GM18858 (cell line): ENCODE data around the gene SLC4A9.
"Not testable (repeated sequence)": the region's sequence is repeated elsewhere in the genome, so short reads cannot be mapped to it uniquely, and the experiment has no call there.

Experiments
- ATAC-seq: cut with Tn5 transposase; IDR thresholded peaks from one replicate; pipeline ENCODE4 v1.9.1; 2021; ENCODE audit not compliant: unreplicated experiment

The SLC4A9 gene

DNA sequence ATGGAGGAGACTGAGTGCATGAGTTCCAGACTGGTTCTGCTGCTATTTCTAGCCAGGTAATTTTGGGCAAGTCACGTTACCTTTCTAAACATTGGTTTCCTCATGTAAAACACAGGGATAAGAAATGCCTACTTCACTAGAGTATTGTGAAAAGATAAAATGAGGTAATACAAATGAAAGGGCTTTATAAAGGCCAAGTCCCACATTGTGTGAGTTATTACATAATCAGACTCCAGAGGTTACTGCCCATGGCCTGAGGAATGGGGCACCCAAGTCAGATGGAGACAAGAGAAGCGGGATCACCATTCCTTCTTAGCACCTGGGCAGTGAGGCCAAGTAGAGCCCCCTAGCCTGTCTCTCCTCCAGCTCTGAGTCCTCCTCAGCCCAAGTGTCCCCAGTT is 21.1 kb upstream of the SLC4A9 start:
- no peak for ATAC-seq

DNA sequence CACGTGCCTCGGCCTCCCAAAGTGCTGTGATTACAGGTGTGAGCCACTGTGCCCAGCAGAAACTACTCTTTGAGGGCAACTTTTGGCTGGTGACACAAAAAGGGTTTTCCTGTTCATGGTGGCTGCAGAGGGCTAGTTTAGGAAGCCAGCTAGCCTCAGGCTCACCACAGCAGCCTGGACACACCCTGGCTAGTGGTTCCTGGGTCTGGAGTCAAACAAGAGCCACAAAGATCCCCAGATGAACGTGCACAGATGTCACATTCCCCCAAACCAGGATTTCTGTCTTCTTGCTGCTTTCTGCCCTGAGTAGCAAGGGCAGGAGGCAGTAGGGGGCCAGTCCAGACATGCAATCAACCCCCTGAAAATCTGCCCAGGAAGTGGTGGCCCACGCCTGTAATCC is 20.4 kb upstream of the SLC4A9 start:
- no peak for ATAC-seq

DNA sequence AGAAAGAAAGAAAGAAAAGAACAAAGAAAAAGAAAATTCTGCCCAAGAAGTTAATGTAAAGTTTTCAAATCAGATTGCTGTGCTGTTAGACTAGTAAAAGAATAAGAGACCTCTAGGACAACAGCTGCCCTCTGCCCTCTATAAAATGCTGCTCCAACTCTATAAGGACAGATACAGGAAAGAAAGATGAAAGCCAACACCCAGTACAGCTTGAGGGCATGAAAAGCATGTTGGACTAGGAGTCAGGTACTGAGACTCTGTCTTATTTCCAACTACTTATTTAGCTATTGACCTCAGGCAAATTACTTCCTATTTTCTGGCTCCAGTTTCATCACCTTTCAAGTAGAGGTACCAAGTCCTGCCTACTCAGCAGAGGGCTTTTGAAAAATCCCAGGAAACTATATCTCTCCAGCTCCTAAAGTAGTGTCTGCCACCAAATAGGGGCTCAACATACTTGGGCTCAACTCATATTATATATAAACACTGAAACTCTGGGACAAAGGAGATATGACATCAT is 19.3 kb upstream of the SLC4A9 start:
- no peak for ATAC-seq

DNA sequence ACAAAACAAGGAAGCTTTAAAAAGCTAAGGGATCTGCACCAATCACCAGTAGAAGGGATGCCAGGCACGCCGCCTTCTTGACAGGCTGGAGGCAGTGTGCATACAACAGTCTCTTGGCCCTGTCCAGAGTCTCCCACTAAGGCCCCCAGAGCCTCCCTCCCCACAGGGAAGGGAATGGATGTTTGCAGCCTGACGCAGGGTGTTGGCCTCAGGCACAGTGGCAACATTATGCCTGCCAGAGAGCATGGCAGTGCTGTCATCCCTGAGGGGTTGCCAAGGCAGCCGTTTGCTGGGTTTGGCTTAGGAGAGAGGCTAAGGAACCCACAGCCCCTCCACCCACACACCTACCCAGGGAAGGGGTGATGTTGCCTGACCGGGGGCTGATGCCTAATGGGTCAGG is 18.4 kb upstream of the SLC4A9 start:
- no peak for ATAC-seq

DNA sequence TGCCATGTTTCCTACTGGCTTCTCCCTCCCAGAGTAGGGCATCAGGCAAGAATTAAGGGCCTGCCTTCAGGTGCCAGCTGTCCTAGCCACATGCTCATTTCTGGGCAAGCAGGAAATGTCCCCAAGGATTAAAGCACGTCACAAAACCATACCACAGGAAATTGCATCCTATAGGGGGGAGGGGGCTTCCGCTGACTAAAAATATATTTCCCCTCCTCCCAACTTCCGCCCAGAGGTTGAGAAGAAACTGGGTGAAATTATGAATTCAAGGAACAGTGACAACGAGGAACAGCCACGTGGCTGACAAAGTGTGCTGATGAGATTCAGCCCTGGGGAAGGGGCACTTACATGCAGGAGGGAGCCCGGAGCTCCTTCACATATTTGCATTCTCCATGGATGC is 17.7 kb upstream of the SLC4A9 start:
- ATAC-seq: no peak

DNA sequence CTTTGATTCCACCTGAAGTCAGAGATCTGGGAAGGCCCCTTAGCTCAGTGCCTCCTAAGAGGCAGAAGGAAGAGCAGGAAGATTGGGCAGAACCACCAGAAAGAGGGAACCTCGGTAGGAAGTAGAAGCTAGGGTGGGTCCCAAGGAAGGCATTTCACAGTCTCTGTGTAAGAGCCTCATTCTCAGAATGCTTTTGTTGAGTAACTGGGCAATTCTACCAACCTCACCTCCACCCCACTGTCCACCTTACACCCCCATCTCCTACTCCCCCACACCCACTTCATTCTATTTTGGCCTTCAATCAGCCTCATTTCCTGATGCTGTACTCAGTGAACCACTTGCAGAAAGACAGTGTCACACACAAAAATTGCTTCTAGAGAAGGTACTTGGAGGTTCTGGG is 17.1 kb upstream of the SLC4A9 start:
- ATAC-seq: no peak

DNA sequence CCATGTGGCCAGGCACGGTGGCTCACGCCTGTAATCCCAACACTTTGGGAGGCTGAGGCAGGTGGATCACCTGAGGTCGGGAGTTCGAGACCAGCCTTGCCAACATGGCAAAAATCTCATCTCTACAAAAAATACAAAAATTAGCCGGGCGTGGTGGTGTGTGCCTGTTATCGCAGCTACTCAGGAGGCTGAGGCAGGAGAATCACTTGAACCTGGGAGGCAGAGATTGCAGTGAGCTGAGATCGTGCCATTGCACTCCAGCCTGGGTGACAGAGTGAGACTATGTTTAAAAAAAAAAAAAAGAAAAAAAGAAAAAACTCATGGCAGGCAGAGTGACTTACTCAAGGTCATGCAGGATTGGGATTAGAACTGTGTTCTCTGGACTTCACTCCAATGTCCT is 16.1 kb upstream of the SLC4A9 start:
- ATAC-seq: not testable (repeated sequence)

DNA sequence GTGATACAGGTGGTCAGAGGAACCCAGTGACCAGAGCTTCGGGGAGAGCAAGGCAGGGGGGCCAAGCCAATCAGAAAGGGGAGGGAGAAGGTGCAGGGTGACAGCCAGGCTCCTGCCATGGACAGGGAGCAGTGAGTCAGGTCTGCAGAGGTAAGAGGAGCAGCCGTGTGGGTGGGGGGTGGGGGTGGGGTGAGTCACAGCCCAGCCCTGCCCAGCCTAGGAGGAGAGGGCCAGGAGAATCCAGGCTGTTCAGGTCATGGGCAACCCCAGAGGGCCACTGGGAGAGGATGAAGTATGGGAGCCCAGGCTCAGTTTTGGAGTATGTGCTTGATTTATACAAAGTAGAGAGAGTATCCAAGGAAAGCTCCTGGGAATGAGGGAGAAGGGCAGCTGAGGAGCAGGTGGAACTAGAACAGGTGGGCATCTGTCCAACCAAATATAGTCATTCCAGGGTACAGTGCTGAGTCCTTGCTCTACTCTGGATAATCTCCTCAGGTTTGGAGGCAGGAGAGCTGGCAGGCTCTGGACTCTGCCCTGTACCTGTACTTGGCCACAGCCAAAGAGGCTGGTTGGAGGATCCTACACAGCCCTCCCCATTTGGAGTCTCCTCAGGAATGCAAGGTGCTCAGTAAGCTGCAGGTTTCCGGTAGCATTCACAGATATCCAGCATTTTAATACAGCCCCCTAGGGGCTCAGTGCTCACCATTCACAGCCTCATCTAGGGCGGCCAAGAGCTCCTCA is 15.1 kb upstream of the SLC4A9 start:
- no peak for ATAC-seq

DNA sequence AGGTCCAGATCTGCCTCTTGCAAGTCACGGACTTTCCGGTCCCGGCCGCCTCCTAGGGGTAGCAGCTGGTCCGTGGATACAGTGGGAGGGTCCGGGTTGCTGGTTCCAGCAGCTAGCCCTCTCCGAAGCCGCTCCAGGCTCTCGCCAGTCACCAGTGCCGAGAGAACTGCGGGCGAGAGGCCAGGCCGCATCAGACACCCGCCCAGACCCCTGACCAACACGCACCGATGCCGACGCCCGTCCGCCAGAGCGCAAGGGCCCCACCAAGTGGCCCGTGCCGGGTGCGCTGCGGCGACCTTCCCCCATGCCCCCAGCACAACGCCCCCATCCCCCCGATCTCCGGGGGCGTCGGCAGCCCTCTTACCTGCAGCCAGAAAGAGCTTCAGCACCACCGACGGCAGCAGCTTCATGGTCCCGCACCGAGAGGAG is 14.1 kb upstream of the SLC4A9 start:
- ATAC-seq: no peak

DNA sequence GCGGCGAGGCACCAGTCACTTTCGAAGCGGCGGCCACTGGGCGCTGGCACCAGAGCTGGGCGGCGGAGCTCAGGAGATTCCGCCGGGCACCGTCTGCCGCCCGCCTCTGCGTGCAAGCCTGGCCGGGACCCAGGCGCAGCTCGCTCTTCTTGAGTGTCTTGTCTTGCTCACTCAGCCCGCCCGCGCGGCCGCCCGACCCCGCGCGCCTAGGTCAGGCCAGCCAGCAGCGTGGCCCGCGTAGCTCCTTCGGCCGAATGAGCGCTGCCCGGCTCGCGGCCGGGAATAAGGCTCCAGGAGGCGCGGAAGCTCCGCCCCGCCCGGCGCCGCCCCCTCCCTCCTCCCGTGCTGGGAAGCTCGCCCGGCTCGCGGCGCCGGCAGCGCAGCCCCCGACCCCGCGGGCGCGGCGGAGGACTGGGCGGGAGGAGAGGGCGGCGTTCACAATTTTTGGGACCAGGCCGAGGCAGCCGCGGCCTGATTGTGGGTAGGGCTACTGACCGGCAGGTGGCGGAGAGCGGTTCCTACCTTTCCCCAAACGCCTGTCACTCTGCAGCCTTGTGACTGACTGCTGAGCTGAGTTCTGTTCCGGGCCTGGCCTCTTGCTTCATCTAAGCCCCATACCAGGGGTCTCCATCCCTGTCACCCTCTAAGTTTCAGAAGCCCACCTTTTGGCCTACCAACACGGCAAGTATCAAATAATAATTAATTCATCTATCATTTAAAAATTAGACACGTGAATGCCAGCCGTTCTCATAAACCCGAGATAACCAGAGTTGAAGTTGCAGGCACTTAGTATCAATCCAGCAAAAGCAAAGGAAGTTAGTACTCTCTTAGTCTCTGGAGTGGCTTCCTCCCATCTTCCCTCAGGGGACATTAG is 13.4 kb upstream of the SLC4A9 start, which contains the start of gene HBEGF:
Gene HBEGF, minus strand, starts transcription at position 256 of the 874 bp plus-strand sequence. CDS start 275 bp downstream, outside the sequence.
- ATAC-seq: peak; percentile 68

DNA sequence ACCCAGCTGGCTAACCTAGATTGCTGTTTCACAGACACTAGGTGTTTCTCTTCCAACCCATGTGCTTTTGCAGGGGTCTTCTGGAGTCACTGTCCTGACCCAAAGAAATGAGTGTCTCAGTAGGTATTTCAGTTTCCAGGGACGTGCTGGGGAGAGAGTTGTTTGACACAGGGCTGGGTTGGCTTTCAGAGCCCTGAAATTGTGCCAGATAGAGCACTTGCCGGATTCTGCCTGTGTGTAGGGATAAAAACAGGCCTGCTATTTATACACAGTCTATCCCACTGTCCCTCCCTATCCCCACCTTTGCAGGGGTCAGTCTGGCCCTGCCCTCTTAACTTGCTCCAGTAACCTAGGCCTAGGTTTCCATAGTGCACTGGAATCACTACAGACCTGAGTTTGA is 12.6 kb upstream of the SLC4A9 start:
- ATAC-seq: no peak

DNA sequence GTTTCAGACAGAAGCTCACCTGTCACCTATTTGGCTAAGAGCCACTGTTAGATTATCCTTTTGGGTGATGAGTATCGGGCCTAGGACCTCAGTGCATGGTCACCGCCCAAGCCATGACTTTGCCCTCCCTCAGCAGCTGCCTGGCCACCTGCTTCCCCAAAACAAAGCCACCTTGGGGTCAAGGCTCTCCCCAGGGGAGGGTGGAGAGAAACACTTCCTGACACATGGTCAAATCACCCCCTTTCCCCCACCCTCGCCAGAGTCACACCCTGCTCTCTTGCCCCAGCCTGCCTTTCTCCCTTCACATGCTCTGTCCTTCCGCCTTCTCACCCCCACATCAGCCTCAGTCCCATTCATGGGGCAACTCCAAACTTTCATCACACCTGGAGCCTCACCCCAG is 11.9 kb upstream of the SLC4A9 start:
- no peak for ATAC-seq

DNA sequence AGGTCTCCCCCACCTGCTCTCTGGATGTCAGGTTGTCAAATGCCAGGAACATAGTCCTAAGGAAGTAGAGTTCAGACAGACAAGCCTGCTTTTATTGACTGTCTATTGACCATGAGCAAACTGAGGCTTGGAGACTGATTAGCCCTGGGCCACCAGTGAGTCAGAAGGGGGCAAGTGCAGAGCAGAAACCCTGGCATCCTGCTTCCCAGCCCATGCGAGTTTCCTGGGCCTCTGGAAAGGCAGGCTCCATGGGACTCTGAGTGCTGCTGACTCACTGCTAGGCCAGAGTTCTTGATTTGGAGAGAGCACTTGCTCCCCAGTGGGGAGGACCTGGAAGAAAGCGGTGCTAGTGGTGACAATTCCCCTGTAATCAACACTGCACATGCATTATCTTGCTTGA is 10.8 kb upstream of the SLC4A9 start:
- no peak for ATAC-seq

DNA sequence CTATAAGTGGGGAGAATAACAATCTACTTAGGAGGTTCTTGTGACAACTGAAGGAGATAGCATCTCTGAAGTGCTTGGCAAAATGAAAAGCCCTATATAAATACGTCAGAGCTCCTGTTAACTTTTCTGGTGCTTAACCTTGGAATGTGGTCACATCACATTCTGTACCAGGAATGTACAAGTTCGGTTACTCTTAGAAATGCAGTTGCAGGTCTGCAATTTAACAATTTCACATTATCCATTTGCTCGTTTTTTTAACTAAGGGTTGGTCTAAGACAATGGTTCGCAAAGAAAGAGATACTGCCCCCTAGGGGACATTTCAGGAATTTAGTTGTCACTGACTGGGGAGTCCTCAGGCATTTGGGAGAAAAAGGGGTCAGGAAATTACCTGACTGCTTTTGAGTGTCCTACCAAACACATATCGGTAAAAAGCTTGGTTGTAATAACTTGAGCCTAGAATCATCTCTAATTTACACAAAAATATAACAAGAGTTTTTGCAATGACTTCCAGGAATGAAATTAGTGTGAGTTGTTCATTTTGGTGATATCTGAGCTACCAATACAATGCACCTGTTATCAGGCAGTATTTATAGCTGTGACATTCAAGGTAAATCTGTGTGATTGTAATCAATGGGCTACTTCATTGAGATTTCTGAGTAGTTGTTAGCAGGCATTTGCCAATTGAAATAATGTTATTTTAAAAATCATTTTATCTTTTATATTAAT is 8.2 kb upstream of the SLC4A9 start:
- peak; percentile 72 for ATAC-seq

DNA sequence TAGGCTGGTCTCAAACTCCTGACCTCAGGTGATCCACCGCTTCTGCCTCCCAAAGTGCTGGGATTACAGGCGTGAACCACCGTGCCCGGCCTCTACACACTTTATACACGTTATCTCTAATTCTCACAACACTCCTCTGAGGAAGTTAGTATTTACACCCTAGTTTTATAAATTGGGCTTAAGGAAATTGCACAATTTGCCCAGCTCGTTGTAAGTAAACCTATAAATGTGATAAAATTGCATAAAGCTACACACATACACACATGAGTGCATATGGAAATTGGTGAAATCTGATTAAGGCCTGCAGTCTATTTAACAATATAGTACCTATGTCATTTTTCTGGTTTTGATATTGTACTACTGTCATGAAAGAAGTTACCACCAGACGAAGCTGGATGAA is 4.4 kb upstream of the SLC4A9 start:
- ATAC-seq: no peak

DNA sequence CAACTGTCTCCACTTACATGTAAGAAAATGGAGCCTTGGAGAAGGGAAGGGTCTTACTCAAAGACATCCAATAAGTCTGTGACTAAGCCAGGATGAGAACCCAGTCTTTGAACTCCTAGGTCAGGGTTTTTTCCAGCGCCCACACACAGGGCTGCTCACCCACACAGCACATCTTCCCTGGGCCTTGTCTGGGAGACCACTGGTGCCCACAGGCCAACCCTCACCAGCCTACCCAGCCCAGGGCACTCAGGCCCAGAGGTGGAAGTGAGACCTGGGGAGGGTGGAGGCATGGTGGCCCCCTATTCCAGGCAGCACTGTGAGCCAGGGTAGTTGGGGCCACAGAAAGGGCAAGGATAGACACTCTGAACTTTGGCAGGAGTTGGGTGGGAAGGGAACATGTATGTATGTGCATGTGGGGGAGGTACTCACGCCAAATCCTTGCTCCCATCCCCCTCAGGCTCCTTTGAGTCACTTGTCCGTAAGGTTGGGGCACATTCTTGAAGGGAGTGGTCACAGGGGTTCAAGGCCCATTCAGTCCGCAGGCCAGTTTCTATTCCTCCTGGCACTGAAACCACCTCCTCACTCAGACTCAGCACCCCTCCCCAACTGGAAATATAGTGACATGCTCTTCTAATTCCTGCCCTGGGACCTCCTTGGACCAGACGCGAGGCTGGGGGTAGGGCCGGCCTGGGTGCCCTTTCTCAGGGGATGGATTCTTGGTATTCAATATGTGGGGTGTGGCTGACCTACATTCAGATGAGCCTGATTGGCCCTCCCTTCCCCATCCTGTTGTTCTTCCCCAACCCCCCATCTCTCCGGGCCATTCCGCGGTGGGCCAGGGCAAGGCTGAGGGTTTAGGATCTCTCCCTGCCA is 2.9 kb upstream of the SLC4A9 start:
- no peak for ATAC-seq

DNA sequence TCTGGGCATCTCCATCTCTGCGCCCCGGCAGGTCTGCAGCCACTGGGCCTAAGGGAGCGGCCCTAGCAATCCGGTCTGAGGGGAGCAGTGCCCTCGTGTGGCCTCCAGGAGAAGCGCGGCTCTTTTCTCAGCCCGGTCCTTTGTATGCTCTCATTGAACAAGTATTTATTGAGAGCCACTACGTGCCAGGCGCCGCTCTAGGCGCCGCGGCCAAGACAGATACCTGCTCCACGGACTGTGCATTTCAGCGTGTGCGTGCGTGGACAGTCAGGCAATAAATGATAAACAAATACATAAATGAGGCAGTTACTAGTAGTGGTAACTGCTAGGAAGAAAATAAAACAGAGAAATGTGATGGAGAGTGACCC is 2.3 kb upstream of the SLC4A9 start:
- ATAC-seq: peak; percentile 75

DNA sequence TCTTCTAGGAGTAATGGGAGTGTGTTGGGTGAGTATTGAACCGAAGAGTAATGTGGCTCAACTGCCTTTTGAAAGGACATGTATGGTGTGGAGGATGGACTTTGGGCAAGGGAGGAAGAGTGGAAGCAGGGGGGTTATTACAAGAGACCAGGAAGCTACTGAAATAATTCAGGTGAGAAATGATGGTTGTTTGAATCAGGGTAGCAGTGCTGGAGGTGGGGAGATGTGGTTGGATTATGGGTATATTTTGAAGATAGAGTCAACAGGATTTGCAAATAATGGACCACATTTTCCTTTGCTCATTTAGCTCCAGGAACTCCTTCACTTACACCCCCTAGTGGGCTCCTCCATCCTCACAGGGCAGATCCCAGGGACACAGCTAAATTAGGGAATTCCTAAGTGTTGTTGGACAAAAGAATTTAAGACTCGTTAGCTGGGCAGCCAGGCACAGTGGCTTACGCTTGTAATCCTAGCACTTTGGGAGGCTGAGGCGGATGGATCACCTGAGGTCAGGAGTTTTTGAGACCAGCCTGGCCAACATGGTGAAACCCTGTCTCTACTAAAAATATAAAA is 1.2 kb upstream of the SLC4A9 start:
- no peak for ATAC-seq

DNA sequence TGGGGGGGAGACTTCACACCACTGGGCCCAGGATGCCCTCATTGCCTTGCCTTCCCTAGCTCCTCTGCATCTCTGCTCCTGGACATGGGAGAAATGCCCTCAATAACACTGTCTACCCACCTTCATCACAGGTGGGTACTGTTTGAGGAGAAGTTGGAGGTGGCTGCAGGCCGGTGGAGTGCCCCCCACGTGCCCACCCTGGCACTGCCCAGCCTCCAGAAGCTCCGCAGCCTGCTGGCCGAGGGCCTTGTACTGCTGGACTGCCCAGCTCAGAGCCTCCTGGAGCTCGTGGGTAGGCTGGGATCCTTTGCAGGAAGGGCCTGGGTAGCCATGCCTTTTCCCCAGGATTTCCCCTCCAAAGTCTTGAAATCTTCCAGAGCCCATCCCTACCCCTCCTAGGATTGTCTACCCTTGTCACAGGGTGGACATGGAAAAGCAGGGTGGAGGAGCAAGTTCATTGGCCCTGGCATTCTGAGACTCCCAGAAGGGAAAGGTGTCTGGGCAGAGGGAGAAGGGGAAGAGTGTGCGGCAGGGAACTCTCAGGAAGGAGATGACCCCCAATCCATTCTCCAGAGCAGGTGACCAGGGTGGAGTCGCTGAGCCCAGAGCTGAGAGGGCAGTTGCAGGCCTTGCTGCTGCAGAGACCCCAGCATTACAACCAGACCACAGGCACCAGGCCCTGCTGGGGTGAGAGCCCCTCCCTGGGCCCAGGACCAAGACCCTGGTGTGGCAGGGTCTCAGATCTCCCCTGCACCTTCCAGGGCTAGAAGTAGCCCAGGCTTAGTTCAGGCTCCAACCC is 886 bp downstream of the SLC4A9 start:
- ATAC-seq: no peak
